ENCODE results near the gene MRPL20. TPM values are rescaled to one million over a fixed set of nuclear protein-coding genes. Genes with fewer than 3 reads are reported as not detected.
"Not testable (repeated sequence)": the region's sequence is repeated elsewhere in the genome, so short reads cannot be mapped to it uniquely, and the experiment has no call there.

MRPL20 gene
- polyA plus RNA-seq, 3 donors, result 110 to 228 (median 190) TPM

DNA sequence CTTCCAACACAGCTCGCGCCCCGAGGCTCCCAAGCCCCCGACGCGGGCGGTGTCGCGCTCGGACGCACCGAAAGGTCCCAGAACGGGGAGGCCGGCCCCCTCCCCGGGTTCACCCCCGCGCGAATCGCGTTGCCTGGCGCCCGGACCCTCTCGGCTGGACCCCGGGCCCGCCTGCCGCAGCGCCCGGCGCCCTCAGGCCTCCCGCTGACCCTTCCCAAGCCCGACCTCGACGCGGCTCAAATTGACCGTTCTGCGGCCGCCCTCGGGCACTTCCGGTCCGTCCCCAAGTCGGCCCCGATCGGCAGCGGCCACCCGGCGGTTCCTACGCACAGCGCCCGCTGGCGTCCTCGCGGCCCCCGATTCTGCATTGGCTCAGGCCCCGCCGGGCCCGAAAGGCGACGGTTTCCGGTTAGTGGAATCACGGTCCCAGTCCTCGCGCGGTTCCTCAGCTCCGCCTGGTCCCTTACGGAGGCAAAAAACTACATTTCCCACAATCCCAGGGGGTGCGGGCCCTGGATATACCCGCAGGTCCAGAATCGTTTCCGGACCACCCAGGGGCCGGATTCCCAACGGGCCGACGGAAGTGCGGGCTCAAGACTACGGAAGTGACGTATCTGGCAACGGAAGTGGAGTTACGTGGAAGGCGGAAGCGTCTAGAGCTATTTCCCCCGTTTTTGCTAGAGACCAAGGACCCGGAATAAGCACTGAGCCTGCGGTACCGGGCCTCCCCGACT lies 32.0 kb downstream of the MRPL20 start, which contains the start of gene AURKAIP1:
Gene AURKAIP1, minus strand, starts transcription at position 279 of the 734 bp plus-strand sequence. CDS start 451 bp downstream, outside the sequence.
- peak within 1 kb of the TSS; percentile 80 for H3K27ac ChIP-seq (ENCODE audit: low read depth, low read length)
- whole genome bisulfite sequencing, 3 donors, result 0% methylated on average over 68 to 85 of the region's 85 CpGs

DNA sequence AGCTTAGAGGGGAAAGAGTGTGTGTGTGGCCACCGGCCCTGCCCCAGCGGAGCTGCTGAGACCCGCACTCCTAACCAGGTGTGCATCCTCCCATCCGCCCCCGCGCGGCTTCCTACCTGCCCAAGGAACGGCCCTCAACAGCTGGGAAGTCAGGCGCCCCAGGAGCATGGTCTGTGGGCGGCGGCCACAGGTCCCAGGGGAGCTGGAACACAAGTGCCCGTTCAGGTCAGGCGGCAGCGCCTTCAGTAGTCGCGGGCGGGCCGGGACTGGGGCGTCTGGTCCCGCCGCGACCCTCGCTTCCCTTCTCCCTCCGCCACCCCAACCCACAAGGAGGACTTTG lies 32.5 kb downstream of the MRPL20 start:
- H3K27ac ChIP-seq (ENCODE audit: low read depth, low read length), result peak overlapping the region; percentile 80
- 0 to 3% (median 0%) methylated on average over 17 to 24 of the region's 24 CpGs for WGBS, 3 donors

DNA sequence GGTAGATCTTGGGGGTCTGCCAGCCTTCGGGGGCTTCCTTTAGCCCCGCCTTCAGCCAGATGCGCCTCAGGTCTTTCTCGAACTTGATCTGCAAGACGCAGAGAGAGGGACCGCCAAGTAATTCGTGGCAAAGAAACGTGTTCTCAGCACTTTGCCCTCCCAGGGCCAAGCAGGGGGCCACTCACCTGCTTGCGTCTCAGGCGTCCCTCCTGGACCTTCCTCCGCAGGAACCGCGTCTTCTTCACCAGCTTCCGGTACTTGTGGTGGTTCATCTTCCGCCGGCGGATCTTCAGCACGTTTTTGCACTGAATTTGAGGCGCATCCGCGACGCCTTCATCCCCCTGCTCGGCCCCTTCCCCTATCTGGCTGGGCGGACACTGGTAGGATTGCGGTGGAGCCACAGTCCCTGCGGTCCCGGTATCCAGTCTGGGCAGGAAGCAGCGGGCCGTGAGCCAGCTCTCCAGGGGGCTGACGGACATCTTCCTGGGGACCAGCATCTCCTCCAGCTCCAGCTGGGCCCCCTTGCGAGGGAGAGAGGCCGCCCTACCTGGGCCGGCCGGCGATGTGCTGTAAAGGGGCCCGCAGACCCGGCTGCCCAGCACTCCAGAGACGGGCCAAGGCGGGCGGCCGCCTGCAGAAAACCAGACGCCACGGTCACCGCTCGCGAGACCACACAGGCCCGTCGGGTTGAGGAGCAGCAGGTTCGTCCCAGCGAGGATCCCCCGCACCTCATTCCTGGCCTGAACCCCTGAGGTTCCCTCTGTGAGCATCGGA lies 33.1 kb downstream of the MRPL20 start:
- WGBS, 3 donors, result 47 to 51% (median 50%) methylated on average over 42 to 52 of the region's 52 CpGs
- H3K27ac ChIP-seq (ENCODE audit: low read depth, low read length), result no peak overlapping the region

DNA sequence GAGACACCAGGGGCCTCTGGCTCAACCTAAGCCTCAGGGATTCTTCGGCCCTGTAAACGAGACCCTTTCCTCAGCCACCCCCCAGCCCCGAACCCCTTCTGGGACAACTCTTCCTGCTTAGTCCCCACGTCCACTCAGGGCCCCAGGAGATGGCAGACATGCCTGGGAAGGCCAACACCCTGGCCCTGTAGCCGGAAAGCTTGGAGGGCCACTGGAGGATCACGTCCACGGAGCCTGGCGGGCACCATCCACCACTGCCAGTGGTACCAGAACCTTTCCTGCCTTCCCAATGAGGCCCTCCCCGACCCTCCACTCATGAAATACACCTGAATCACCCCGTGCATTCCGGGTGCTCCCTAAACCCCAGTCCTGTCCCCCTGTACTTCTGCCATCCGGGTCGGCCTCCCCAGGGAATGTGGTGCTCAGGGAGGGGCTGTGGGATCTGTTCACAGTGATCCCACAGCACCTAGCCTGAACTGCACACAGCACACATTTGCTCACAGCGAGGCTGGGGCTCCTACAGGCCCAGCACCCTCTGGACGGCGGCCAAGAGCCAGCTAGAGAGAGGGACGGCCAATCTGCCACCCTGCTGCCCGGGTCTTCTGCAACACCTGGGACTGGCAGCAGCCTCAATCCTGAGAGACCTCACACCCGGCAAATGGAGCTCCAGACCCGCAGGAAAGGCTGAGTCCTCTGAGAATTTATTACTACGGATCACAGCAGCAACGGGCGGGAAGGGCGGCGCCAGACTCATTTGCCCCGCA lies 33.9 kb downstream of the MRPL20 start:
- H3K27ac ChIP-seq (ENCODE audit: low read depth, low read length), result no peak overlapping the region
- 78 to 87% (median 86%) methylated on average over 26 of the region's 26 CpGs for WGBS, 3 donors

GRCh38 chr1:1371746-1372711 lies 35.1 kb downstream of the MRPL20 start:
- no peak overlapping the region for H3K27ac ChIP-seq (ENCODE audit: low read depth, low read length)
- 24 to 30% (median 26%) methylated on average over 26 of the region's 26 CpGs for WGBS, 3 donors

DNA sequence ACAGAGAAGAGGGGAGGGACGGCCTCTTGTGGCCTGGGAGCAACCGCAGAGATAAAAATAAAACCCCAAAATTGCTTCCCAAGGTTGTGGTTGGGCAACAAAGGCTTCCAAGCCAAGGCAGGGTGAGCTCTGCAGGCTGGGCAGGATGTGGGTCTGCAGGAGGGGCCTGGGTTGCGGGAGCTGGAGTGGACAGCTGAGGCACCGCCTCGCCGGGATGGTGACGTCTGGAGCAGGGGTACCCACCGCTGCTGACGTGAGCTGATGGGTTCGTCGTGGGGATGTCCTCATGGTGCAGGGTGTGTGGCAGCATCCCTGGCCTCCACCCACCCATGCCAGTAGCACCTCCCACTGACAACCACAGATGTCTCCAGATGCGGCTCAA lies 35.7 kb downstream of the MRPL20 start:
- WGBS, 3 donors, result 34 to 59% (median 41%) methylated on average over 12 of the region's 12 CpGs
- no peak overlapping the region for H3K27ac ChIP-seq (ENCODE audit: low read depth, low read length)

DNA sequence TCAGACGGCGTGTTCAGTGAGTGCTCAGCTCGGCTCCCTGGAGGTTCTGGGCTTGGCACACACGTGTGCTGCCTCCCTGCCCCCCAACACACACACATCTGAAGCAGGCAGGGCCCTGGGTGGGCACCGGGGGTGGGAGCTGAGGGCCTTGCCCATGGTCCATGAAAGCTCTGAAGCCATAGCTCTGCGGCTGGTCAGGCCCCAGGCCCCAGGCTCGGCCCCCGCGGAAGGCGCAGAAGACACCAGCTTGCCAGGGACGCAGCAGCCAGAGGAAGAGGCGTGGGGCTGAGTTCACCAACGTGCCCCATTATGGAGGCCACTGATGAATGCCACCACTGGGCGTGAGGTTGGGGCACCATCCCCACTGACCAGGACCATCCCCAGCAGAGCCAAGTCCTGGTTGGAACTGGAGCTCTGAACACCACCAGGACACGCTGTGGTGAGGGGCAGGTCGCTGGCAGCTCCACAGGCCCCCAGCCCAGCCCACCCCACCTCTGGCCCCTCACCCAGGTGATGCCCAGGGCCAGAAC lies 36.3 kb downstream of the MRPL20 start:
- whole genome bisulfite sequencing, 3 donors, result 75 to 84% (median 80%) methylated on average over 15 to 16 of the region's 16 CpGs
- H3K27ac ChIP-seq (ENCODE audit: low read depth, low read length), result no peak overlapping the region

- not testable (repeated sequence) for H3K27ac ChIP-seq (ENCODE audit: low read depth, low read length)
- 90 to 95% (median 93%) methylated on average over 14 of the region's 14 CpGs for WGBS, 3 donors
Observed at GRCh38 chr1:1370094-1370493, 37.0 kb downstream of the MRPL20 start.

GRCh38 chr1:1367315-1367714 lies 39.8 kb downstream of the MRPL20 start:
- WGBS, 3 donors, result 95 to 98% (median 98%) methylated on average over 5 of the region's 5 CpGs
- no peak overlapping the region for H3K27ac ChIP-seq (ENCODE audit: low read depth, low read length)

DNA sequence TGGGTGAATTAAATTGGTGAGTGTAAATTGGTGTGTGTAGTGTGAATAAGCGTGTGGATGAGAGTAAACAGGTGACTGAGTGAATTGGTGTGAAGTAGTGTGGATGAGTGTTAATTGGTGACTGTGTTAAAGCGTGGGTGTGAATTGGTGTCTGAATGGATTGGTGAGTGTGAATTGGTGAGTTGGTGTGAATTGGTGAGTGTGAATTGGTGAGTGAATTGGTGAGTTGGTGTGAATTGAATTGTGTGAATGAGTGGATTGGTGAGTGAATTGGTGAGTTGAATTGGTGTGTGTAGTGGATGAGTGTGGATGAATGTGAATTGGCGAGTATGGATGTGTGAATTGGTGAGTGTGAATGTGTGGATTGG lies 40.4 kb downstream of the MRPL20 start:
- no peak overlapping the region for H3K27ac ChIP-seq (ENCODE audit: low read depth, low read length)
- WGBS, 3 donors, result 94 to 98% (median 97%) methylated on average over 3 of the region's 3 CpGs

GRCh38 chr1:1365875-1366698 lies 41.0 kb downstream of the MRPL20 start:
- no peak overlapping the region for H3K27ac ChIP-seq (ENCODE audit: low read depth, low read length)
- WGBS, 3 donors, result 77 to 87% (median 84%) methylated on average over 10 of the region's 10 CpGs

- H3K27ac ChIP-seq (ENCODE audit: low read depth, low read length), result no peak overlapping the region
- 63 to 84% (median 82%) methylated on average over 14 of the region's 14 CpGs for WGBS, 3 donors
Observed at GRCh38 chr1:1364266-1364665, 42.8 kb downstream of the MRPL20 start.

DNA sequence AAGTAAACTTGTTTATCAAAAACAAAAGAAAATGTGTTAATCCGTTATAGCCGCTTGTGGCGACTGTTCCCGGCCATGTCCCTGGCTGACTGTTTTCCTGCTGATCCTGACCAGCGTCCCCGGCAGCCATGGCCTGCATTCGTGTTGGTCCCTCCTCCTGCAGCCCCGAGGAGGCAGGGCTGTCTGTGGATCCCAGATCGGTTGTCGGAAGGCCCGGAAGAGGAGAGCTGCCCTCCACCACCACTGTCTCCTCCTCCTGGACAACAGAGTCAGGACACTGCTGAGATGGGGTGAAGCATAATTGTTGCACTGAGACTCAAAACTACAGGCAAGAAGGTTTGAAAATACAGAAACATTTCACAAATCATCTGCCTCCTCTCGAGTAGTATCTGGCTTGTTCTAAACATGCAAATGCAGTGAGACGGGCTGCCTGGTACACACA lies 45.1 kb downstream of the MRPL20 start:
- 20 to 35% (median 21%) methylated on average over 13 of the region's 13 CpGs for WGBS, 3 donors
- H3K27ac ChIP-seq (ENCODE audit: low read depth, low read length), result no peak overlapping the region

DNA sequence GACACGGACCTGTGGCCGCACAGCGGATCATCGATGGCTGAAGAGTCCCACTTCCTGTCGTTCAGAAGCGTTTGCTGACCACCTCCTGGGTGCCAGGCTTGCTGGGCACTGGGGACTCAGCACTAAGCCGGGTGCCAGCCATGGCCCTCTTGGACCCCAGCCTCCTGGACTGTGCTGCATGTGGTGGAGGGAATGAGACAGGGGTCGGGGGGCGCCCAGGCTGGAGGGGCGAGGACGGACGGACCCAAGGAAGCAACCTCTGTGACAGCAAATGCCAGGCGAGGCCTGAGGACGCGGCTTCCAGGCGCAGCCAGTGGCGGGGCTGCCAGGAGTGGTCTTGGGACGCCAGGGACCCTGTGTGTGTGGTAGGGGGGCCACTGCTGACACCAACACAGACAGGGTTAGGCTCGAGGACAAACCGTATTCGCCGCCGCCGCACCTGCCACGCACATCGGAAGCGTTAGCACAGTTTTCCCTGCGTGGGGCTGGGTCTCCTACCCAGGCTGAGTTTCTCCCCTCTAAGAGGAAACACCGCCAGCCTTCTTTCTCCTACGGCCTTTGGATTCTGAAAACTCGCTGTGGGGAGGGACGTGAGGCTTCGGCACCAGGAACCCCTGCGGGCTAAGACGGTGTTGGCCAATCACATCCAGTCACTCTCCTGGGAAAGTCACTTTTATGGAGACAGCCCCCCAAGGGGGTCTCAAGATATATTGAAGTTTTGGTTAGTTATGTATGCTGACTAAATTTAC lies 45.7 kb downstream of the MRPL20 start:
- 64 to 78% (median 68%) methylated on average over 34 to 35 of the region's 35 CpGs for WGBS, 3 donors
- peak overlapping the region; percentile 26 for H3K27ac ChIP-seq (ENCODE audit: low read depth, low read length)

- WGBS, 3 donors, result 58 to 76% (median 65%) methylated on average over 20 of the region's 20 CpGs
- no peak overlapping the region for H3K27ac ChIP-seq (ENCODE audit: low read depth, low read length)
Observed at GRCh38 chr1:1360506-1361169, 46.5 kb downstream of the MRPL20 start.

All from adipose tissue (tissue), 3 donors.